Activated gamma-delta T cell (primary cell): ENCODE results near the gene KLHL25.
"Not testable (repeated sequence)": the region's sequence is repeated elsewhere in the genome, so short reads cannot be mapped to it uniquely, and the experiment has no call there.

Experiments used
- DNase-seq: peaks from one replicate; lab custom pipeline; 2025; lab: John Stamatoyannopoulos, UW

The KLHL25 gene

GRCh38 chr15:85804481-85805170, 9.9 kb upstream of the KLHL25 start:
- no peak for DNase-seq

- not testable (repeated sequence) for DNase-seq
Measured at GRCh38 chr15:85802617-85803016, 7.9 kb upstream of the KLHL25 start.

GRCh38 chr15:85800478-85801123, 5.9 kb upstream of the KLHL25 start:
- DNase-seq, result no peak

- not testable (repeated sequence) for DNase-seq
Measured at GRCh38 chr15:85796371-85796770, 1.6 kb upstream of the KLHL25 start.

GRCh38 chr15:85795337-85796305, 896 bp upstream of the KLHL25 start:
- no peak for DNase-seq

- peak; percentile 22 for DNase-seq
Measured at GRCh38 chr15:85793641-85794597, 806 bp downstream of the KLHL25 start.

- no peak for DNase-seq
Measured at GRCh38 chr15:85792912-85793590, 1.7 kb downstream of the KLHL25 start.

GRCh38 chr15:85792102-85792731, 2.5 kb downstream of the KLHL25 start:
- DNase-seq, result no peak

- no peak for DNase-seq
Measured at GRCh38 chr15:85789496-85789875, 5.2 kb downstream of the KLHL25 start.

GRCh38 chr15:85788771-85789495, 5.8 kb downstream of the KLHL25 start:
- no peak for DNase-seq

- DNase-seq, result no peak
Measured at GRCh38 chr15:85786781-85787114, 8.0 kb downstream of the KLHL25 start.

GRCh38 chr15:85785887-85786780, 8.6 kb downstream of the KLHL25 start:
- no peak for DNase-seq

- DNase-seq, result no peak
Measured at GRCh38 chr15:85782064-85782463, 12.7 kb downstream of the KLHL25 start.

- no peak for DNase-seq
Measured at GRCh38 chr15:85781099-85781498, 13.6 kb downstream of the KLHL25 start.

GRCh38 chr15:85780225-85780985, 14.3 kb downstream of the KLHL25 start:
- DNase-seq, result no peak

- DNase-seq, result no peak
Measured at GRCh38 chr15:85779249-85779648, 15.5 kb downstream of the KLHL25 start.

GRCh38 chr15:85778107-85778776, 16.5 kb downstream of the KLHL25 start:
- no peak for DNase-seq
